Measurements from ENCODE around the gene GHRH.

GHRH gene

DNA sequence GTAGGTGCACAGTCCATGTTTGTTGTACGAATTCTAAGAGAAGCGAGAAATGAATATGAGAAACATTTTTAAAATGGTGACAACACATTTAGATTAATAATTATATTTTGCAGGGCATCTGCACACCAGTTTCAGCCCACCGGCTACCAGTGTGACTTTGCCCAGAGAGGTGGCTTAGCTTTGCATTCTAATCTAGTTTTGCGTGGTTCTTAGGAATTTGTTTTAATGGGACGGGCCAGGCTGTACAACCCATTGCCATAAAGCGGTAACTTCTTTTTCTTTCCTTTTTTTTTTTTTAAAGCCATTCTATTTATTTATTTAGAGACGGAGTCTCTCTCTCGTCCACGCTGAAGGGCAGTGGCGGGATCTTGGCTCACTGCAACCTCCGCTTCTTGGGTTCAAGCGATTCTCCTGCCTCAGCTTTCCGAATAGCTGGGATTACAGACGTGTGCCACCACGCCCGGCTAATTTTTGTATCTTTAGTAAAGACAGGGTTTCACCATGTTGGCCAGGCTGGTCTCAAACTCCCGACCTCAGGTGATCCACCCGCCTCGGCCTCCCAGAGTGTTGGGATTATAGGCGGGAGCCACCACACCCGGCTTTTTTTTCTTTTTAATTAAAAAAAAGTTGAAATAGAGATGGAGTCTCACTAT, 28.7 kb upstream of the GHRH start:
- no peak for DNase-seq (ENCODE audit: low spot score)

DNA sequence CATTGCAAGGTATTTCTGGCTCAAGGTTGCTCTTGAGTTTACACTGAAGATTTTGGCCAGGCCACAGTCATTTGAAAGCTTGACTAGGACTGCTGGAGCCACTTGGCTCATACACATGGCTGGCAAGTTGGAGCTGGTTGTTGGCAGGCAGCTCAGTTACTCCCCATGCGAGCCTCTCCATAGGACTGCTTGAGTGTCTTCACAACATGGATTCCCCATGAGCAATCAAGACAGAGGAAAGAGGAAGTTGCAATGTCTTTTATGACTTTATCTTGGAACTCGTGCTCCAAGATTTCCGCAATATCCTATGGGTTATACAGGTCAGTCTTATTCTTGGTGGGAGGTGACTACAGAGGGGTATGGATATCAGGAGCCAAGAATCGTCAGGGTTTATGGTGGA, 26.5 kb upstream of the GHRH start:
- no peak for DNase-seq (ENCODE audit: low spot score)

DNA sequence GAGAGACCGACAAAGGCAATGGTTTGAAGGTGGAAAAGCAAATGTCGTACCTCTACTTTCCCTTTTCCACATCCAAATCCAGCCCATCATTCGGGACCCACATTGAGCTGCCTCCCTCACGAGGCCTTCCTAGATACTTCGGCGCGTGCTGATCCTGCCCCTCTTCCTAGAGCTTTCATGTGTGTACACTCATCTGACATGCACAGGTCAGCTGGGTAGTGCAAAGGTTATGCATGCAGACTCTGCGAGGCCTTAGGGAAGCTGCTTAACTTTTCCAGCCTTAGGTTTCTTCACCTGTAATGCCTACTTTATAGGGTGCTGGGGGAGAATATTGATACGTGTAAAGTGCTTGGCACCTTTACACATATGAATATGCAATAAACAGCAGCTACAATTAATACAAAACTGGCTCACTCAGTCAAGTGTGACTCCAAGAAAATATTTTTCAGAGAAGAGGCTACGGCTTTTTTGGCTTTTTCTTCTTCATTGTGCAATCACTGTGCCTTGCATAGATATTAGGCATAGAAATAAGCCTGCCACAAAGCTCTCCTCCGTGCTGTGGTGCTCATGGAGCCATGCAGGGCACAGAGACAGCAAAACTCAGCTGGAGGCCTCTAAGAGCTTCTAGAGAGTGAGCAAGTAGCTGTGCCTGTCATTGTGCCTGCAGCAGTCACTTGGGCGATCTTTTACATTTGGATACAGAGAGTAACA, 24.2 kb upstream of the GHRH start:
- no peak for DNase-seq (ENCODE audit: low spot score)

DNA sequence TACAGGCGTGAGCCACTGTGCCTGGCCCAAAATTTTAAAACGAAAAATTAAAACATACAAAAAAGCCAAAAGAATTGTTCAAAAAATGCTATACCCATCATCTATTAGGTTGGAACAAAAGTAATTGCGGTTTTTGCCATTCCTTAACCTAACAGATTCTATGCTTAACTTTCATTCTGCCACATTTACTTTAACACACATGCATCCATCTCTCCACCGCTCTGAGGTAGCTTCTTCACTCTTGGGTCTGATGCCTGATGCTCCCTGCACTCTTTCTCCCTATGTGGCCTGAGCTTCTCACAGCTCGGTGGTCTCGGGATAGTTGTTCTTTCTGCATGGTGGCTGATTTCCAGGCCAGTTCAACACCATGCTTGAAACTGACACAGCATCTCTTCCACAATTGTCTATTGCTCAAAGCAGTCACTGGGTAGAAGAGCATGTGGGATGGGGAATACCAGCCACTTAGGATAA, 23.1 kb upstream of the GHRH start:
- DNase-seq (ENCODE audit: low spot score): no peak

DNA sequence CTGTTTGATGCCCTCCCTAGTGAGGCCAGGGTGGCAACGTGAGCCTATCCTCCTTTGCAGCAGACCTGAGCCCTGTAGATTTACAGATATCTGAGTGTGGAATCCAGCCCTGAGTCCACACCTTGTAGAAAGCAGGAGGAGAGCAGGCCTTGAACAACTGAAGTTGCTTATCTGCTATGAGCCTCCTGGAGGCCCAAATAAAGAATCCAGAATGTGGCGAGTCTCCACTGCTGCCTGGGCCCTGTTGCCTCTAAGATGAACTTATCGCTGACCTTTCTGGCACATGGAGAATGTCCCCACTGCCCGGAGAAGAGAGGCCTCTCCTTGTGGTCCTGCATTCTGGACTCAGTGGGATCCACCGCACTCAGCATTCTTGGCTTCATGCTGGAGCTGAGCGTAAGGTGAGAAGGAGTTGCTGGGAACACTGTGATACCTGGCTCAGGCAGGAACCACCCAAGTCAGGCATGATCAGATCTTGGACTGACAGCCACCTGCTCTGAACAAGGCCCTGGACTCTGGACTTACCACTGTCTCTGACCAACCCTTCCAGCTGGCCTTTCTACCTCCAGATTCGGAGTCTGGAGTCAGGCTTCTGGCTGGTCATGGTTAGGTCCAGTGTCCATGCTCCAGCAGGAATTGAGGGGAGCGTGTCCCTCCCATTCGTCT, 22.0 kb upstream of the GHRH start:
- no peak for DNase-seq (ENCODE audit: low spot score)

DNA sequence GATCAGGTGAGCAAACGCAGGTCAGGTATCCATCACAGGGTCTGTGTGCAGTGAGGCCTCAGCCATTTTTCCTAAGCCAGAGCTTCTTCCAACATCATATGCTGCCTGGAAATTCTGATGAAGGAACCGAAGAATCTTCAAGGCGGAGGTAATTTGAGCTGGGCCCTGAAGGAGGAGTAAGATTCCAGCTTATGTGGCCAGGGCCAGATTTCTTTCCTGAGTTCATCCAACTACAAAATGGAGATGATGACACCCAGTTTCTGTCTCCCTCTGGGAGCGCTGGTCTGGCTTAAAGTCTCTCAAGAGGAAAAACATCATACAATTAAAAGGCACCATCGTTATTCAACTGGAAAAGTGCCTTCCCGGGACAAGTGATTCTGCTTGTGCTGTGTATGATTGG, 20.9 kb upstream of the GHRH start:
- no peak for DNase-seq (ENCODE audit: low spot score)

DNA sequence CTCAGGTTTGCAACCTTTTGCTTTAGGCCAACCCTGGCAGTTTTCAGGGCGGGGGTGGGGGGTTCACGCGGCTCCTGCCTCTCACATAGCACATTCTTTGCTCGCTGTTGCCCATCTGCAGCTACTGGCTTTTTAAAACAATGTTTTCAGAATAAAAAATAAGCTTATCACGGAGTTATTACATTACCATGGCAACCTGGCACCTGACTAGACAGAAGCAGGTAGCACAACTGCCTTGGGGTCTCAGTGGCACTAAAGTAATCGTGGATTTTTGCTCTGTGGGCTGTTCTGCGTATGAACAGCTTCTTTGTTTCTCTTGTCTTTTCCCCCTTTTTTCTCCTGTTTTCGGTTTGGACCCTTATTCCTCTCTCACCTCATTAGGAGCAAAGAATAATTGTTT, 18.8 kb upstream of the GHRH start:
- DNase-seq (ENCODE audit: low spot score): no peak

DNA sequence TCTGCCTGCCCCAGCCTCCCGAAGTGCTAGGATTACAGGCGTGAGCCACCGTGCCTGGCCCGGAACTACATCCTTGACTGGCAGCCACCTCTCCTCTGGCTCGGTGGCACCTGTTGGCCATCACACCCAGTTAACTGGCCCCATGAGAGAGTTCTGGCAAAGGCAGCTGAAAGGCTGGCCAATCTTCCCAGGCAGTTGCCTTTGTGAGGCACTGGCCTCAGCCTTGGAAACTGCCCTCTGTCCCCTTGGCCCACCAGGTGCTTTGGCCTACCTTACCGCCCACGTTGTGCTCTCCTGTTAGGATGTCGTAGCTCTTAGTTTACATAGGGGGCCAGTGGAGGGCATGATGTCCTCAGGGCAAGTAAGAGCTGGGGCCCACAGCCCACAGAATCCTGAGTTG, 18.2 kb upstream of the GHRH start:
- no peak for DNase-seq (ENCODE audit: low spot score)

DNA sequence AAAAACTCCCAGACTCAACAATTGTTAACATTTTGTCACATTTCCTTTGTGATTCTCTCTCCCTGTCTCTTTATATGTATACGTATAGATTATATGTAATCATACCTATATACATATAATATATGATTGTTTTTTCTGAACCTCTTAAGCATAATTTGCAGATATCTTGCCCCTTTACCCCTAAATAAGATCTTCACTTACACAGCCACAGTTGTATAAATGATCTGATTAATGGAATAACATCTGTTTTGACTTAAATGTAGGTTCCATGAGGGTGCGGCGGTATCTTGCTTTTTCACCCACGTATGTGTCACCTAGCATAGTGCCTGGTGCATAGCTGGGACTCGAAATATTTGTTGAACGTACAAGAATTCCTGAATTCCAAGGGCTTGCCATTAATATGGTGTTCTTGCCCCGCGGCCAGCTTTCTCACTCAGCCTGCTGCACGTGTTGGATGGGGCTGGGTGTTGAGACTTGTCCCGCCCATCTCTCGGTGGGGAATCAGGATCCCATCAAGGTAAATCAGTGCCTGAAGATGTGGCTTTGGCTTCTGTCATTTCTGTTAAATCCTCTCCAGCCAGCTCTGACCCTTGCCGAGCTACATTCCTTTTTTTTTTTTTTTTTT, 17.5 kb upstream of the GHRH start:
- no peak for DNase-seq (ENCODE audit: low spot score)

DNA sequence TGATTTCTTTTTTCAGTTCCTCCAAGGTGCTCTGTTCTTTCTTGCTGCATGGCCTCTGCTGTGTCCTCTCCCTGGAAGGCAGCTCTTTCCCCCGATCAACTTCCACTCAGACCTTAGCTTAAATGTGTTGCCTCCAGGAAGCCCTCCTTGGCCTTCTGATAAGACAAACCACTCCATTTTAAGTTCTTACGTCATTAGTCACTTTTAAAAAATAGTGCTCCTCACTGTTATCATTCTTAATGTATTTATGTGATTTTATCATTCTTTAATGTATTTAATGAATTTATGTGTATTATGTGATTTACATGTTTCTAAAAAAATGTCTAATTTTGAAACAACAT, 15.6 kb upstream of the GHRH start:
- DNase-seq (ENCODE audit: low spot score): no peak

DNA sequence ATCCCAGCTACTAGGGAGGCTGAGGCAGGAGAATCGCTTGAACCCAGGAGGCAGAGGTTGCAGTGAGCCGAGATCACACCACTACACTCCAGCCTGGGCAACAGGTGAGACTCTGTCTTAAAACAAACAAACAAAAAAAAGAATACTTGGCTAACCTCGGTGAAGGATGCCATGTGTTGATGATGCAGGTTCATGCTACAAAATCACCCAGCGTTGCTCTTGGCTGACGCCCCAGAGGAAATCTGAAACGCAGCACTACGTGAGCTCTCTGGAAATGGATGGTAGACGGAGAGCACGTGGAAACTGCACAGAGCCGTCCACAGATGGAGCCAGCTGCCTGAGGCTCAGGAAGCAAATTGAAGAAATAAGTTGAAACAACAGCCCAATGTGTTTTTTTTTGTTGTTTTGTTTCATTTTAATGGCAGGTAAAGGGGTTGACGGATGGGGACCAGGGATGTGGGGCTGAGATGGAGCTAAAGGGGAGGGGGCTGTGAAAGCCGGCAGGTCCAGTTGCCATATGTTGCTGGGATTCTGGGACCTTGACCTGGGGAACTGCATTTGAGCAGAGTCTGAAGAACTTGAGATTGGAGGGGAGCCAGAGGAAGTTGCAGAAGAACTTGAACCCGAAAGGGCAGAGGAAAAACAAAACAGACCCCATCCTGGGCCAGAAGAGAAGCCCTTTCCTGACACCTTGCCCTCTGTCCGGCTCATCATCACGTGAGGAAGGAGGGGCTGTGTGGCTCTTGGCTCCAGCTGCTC, 15.1 kb upstream of the GHRH start:
- DNase-seq (ENCODE audit: low spot score): no peak

DNA sequence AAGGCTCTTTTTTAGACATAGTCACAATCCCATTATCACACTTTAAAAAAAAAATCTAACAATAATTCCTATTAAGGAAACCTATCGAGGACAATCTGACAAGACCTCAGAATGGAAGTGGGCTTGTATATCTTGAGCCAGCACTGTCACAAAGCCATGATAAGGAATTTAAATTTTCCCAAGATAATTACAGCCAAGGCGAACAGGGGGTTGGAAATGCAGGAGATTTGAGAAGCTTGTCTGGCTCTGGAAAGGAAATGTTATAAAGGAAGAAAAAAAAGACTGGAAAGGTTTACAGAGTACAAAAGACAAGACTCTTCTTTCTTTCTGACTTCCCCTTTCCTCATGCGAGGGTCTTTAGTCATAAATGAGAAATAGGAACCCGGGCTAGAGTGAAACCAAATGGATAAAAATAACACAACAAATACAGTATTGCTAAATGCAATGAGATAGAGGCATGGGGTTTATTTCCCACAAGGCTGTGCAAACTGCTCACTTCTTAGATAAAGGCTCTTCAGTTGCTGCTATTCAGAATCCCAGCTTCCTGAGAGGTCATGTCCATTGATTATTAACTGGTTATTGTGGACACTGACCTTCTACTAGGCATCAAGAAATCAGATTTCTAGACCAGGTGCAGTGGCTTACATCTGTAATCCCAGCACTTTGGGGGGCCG, 13.4 kb upstream of the GHRH start:
- DNase-seq (ENCODE audit: low spot score): no peak

DNA sequence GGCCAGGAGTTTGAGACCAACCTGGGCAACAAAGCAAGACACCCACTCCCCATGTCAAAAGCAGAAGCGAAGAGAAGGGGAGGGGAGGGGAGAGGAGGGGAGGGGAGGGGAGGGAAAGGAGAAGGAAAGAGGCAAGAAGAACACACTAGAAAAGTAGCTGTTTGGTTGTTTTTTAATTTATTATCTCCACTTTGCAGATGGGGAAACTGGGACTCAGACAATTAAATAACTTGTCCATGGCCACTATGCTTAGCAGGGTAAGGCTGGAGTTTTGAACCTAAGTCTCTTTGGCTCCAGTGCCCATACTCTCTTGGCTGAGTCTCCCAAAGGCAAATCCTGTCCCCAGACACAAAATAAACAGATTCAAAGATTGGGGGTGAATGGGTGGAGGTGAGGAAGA, 12.4 kb upstream of the GHRH start:
- DNase-seq (ENCODE audit: low spot score): no peak

DNA sequence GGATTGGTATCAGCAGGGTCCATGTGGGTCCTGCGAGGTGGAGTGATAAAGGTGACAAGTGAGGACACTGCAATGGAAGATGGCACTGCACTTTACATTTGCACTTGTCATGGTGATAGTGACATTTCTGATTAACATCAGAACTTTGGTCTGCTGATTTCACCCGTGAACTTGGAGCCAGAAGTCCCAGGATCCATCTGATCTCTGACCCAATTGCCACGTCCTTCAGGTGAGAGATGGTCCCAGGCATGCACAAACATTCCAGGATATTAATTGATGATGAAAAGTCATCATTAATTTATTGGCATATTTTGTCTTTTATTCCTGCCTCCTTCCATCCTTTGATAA, 9.8 kb upstream of the GHRH start:
- DNase-seq (ENCODE audit: low spot score): no peak

DNA sequence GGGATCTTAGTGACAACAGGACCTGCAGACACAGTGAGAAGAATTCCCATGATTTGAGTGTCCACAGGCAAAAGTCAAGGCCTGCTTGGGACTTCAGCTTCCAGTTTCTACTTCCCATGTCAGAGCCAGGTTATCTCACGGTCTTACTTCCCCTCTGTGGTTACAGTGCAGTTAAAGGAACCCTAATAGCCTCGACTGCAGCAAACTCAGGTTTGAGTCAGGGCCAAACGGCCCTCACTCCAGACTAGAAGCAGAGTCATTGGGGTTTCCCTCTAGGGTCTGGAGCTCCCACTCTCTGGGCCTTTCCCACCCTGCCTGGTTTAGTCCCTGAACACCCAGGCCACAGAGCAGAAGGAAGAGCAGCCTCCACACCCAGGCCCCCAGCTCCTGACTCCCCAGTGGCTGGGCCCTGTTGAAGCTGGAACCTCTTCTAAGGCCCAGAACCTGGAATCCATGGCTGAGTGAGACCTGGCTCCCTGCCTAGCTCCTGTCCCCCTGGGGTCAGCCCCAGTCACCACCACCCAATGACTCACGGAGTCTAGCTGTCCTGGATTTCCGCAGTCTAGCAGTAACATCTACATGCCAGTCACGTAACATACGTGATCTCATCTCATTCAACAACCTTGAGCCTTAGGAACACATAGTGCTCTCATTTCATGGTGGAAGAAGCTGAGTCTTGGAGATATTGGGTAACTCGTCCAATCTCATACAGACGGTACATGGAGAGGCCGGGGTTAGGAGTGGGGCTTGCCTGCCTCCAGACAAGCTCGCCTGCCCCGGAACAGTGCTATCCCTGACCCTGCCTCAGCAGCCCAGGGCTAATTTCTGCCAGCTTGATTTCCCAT, 9.2 kb upstream of the GHRH start:
- peak; percentile 10 for DNase-seq (ENCODE audit: low spot score)

DNA sequence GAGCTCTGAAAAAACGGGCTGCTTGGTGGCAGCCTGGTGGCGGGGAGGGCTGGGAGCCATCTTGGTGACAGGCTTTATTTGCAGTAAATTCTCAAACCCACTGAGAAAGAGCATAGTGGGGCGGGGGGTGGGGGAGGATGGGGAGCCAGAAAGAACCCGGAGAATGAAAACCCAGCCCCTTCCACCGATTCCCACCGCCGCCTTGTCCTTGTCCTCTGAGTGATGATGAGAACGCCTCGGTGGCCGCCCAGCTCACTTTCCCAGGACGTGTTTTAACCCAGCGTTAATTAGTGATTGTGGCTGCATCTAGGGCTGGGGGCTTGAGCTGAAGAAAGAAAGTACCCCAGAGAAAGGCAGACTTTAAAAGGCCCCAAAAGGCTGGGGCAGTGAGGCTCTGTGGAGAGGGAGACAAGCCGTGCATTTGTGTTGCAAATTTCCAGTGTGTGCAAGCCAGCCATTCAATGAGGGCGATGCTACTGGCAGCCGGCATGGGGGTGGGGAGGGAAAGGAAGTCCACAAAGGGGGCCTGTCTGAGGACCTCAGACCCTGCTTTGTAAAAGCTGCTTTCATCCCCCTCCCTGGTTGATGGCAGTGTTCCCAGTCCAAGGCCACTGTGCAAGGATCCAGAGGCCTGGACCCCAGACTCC, 6.2 kb upstream of the GHRH start:
- no peak for DNase-seq (ENCODE audit: low spot score)

DNA sequence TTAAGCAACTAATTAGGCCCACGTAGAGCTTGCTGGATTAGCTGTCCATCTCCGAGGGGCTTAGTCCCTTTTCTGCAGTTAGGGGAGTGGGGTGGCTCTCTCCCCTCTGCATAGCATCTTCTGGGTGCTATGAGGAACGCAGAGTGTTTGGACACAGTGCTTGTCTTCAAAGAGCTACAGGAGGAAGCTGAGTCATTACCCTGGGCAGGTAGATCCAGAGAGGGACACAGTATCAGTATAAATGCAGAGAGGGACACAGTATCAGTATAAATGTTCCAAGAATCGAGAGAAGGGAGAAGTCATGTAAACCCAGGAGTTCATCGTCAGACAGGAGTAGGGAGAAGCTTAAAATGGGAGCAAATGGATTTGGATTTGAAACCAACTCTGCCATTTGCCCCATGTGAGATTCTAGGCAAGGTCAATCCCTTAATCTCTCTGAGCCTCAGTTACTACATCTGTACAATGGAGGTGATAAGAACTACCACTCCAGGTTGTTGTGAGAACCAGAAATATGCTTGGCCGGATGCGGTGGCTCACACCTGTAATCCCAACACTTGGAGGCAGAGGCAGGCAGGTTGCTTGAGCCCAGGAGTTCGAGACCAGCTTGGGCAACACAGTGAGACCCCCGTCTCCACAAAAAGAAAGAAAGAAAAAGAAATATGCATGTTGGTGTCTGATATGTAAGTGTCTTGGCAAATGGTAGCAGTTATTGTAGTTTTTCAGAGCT, 5.5 kb upstream of the GHRH start:
- DNase-seq (ENCODE audit: low spot score): no peak

DNA sequence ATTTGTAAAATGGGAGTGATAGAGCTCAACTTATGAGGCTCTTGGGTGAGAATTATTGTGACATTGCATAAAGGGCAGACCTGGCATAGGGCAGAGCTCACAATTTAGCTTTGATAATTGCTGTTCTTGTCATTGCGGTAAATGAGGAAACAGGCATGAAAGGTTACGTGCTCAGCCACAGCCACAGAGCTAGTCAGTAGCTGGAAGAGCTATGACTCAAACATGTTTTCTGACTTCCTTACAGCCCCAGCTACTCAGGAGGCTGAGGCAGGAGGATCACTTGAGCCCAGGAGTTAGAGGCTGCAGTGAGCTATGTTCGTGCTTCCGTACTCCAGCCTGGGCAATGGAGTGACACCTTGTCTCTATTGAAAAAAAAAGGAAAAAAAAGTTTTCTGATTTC, 3.5 kb upstream of the GHRH start:
- DNase-seq (ENCODE audit: low spot score): no peak

DNA sequence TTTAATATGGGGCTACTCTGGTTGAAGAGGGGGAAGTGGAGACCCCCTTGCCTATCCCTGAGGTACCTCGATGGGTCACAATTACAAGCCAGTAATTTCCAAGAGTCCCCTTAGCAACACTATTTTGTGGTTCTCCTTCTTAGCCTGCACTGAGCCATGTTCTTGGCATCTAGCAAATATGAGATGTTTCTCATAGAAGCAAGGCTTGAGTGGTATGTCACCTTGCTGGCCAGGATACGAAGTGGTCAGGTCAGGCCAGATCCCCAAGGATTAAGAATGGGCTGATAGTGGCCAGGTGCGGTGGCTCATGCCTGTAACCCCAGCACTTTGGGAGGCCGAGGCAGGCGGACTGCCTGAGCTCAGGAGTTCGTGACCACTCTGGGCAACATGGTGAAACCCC, 2.1 kb upstream of the GHRH start:
- DNase-seq (ENCODE audit: low spot score): no peak

DNA sequence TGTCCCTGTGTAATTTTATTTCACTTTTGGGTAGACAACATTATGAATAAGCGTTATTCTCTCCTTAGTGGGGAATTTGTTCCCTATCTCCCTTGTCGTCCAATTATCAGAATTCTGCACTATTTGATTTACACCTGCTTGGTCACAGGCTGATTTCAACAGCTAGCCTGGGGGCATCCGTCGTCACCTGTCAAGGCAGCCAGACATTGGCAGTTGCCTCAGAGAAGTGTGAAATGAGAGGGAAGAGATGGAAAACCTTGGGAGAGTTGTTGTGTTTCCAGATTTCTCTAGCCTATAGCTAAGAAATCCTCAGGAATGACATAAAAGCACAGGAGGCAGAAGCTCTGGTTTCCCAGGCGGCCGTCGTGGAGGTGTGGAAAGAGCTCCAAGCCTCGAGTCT, 891 bp upstream of the GHRH start:
- DNase-seq (ENCODE audit: low spot score): no peak

Measured in CD4-positive, alpha-beta T cell treated with Interleukin-15 for 4 hours (primary cell).